A549 (cell line): Measurements from ENCODE around the gene VIPAS39. TPM values are rescaled to one million over a fixed set of nuclear protein-coding genes. Genes with fewer than 3 reads are reported as not detected.

ENCODE experiments used
- ATAC-seq, 2 experiments: fragments of 200-7000 bp in 1 of 2; fragments of >200 bp in 1 of 2; cut with Nextera tagmentation in 1 of 2; cut with Tn5 transposase in 1 of 2; 3 replicates each; pipeline versions ENCODE4 v1.8.0 to v1.9.1; 2018 to 2020; ENCODE audit warnings: mild to moderate bottlenecking in 1 of 2, moderate library complexity in 1 of 2
- CTCF ChIA-PET: fragments of 300-600 bp; sonication (Branson Sonifier 250); formaldehyde crosslinking; extraction: SDS; loops from one replicate; lab custom pipeline; 2021; ENCODE audit warnings: antibody characterized with exemption, inconsistent platforms; lab: Yijun Ruan, JAX
- POLR2A ChIA-PET: fragments of 350-600 bp; formaldehyde crosslinking; extraction: SDS; loops from one replicate; lab custom pipeline; 2021; ENCODE audit warnings: antibody characterized with exemption, inconsistent platforms; lab: Yijun Ruan, JAX
- DNase-seq, 2 experiments: peaks; one replicate each; pipeline versions ENCODE4 v3.0.0 to v3.0.0-alpha.2; 2011 to 2016; ENCODE audit warnings: low read depth in 1 of 2, low spot score in 1 of 2
- FAIRE-seq: peaks from 2 replicates; lab custom pipeline; 2011; peaks lifted over from hg19 to GRCh38; lab: Jason Lieb, UNC
- H3K27ac ChIP-seq, 2 experiments: fragments of >200 bp; sonication (Bioruptor Twin); formaldehyde crosslinking; 3 replicates each; pipeline ENCODE4 v1.5.1; 2016 to 2017
- H3K4me1 ChIP-seq: fragments of >200 bp; sonication (Bioruptor Twin); formaldehyde crosslinking; 3 replicates; pipeline ENCODE4 v1.6.1; 2016
- H3K4me2 ChIP-seq: fragments of >200 bp; sonication (Bioruptor Twin); formaldehyde crosslinking; 3 replicates; pipeline ENCODE4 v1.6.1; 2016
- H3K4me3 ChIP-seq: fragments of >200 bp; sonication (Bioruptor Twin); formaldehyde crosslinking; 3 replicates; pipeline ENCODE4 v1.5.1; 2016
- H3K9me3 ChIP-seq: fragments of >200 bp; sonication (Bioruptor Twin); formaldehyde crosslinking; 3 replicates; pipeline ENCODE4 v1.6.1; 2016
- CBX8 ChIP-seq: fragments of 200-600 bp; sonication (generic); IDR thresholded peaks from 2 replicates; pipeline ENCODE4 v1.6.1; 2016
- CEBPB ChIP-seq, 2 experiments: fragments of >200 bp in 1 of 2; sonication (Bioruptor Twin) in 1 of 2; formaldehyde crosslinking in 1 of 2; IDR thresholded peaks; 2 replicates each; pipeline ENCODE4 v1.6.1; 2012 to 2016
- CHD2 ChIP-seq: fragments of 150-350 bp; IDR thresholded peaks from 2 replicates; pipeline ENCODE4 v1.6.1; 2014; ENCODE audit warnings: low read length; ENCODE audit not compliant: partially characterized antibody
- CHD4 ChIP-seq: fragments of 200-600 bp; sonication (generic); IDR thresholded peaks from 2 replicates; pipeline ENCODE4 v1.6.1; 2016; ENCODE audit warnings: antibody characterized with exemption, mild to moderate bottlenecking, borderline replicate concordance
- CTCF ChIP-seq: fragments of >200 bp; sonication (Bioruptor Twin); formaldehyde crosslinking; IDR thresholded peaks from 3 replicates; pipeline ENCODE4 v1.5.1; 2016
- EHF ChIP-seq: fragments of 250-450 bp; sonication (Bioruptor Pico); IDR thresholded peaks from 2 replicates; pipeline ENCODE4 v1.5.0; 2020; ENCODE audit warnings: mild to moderate bottlenecking
- EHMT2 ChIP-seq: fragments of 200-600 bp; sonication (generic); IDR thresholded peaks from 2 replicates; pipeline ENCODE4 v1.6.1; 2016; ENCODE audit warnings: antibody characterized with exemption, low read depth, mild to moderate bottlenecking, moderate library complexity
- ELK1 ChIP-seq: fragments of 150-350 bp; IDR thresholded peaks from 2 replicates; pipeline ENCODE4 v1.6.1; 2014; ENCODE audit warnings: low read depth, mild to moderate bottlenecking, low read length
- HDAC2 ChIP-seq: fragments of 200-600 bp; sonication (generic); IDR thresholded peaks from 2 replicates; pipeline ENCODE4 v1.6.1; 2016
- HES2 ChIP-seq: fragments of >200 bp; sonication (Bioruptor Twin); formaldehyde crosslinking; IDR thresholded peaks from 2 replicates; pipeline ENCODE4 v1.6.1; 2016
- HEYL ChIP-seq: fragments of 250-450 bp; sonication (Bioruptor Pico); IDR thresholded peaks from 2 replicates; pipeline ENCODE4 v1.8.0; 2021; ENCODE audit warnings: mild to moderate bottlenecking, moderate library complexity
- HOXB5 ChIP-seq: fragments of 250-450 bp; sonication (Bioruptor Pico); IDR thresholded peaks from 2 replicates; pipeline ENCODE4 v1.5.0; 2020; ENCODE audit warnings: mild to moderate bottlenecking, moderate library complexity
- JUNB ChIP-seq: fragments of >200 bp; sonication (Bioruptor Twin); formaldehyde crosslinking; IDR thresholded peaks from 2 replicates; pipeline ENCODE4 v1.6.1; 2016
- KDM1A ChIP-seq: fragments of 200-600 bp; sonication (generic); IDR thresholded peaks from 2 replicates; pipeline ENCODE4 v1.6.1; 2016; ENCODE audit warnings: low read depth, mild to moderate bottlenecking
- MAX ChIP-seq: IDR thresholded peaks from 2 replicates; pipeline ENCODE4 v1.6.1; 2012
- NFE2L2 ChIP-seq: fragments of 150-350 bp; conservative IDR thresholded peaks from 2 replicates; pipeline ENCODE4 v1.6.1; 2014; ENCODE audit warnings: low read length
- NPAS2 ChIP-seq: fragments of 250-450 bp; sonication (Bioruptor Pico); IDR thresholded peaks from 2 replicates; pipeline ENCODE4 v1.8.0; 2022; ENCODE audit warnings: mild to moderate bottlenecking, moderate library complexity, borderline replicate concordance
- PHF8 ChIP-seq: fragments of 200-600 bp; sonication (generic); IDR thresholded peaks from 2 replicates; pipeline ENCODE4 v1.6.1; 2016; ENCODE audit warnings: low read depth, mild to moderate bottlenecking, antibody characterized with exemption, moderate library complexity, borderline replicate concordance
- POLR2A ChIP-seq: IDR thresholded peaks from 2 replicates; pipeline ENCODE4 v1.6.1; 2012; ENCODE audit warnings: mild to moderate bottlenecking, low read length
- RARB ChIP-seq: fragments of 250-450 bp; sonication (Bioruptor Pico); IDR thresholded peaks from 2 replicates; pipeline ENCODE4 v1.8.0; 2021; ENCODE audit warnings: mild to moderate bottlenecking, moderate library complexity
- RFX5 ChIP-seq: fragments of 450-650 bp; IDR thresholded peaks from 2 replicates; pipeline ENCODE4 v1.7.1; 2014; ENCODE audit warnings: antibody characterized with exemption, mild to moderate bottlenecking, moderate library complexity
- TFCP2L1 ChIP-seq: fragments of 250-450 bp; sonication (Bioruptor Pico); IDR thresholded peaks from 2 replicates; pipeline ENCODE4 v1.5.0; 2021; ENCODE audit warnings: mild to moderate bottlenecking
- TP53 ChIP-seq: fragments of 250-450 bp; sonication (Bioruptor Pico); IDR thresholded peaks from 2 replicates; pipeline ENCODE4 v1.5.0; 2021; ENCODE audit warnings: mild to moderate bottlenecking, moderate library complexity
- USF2 ChIP-seq: fragments of 450-650 bp; IDR thresholded peaks from 2 replicates; pipeline ENCODE4 v1.6.1; 2014; ENCODE audit warnings: antibody characterized with exemption
- WGBS: methylation state at CpG from one replicate; pipeline ENCODE4 v1.1.6; 2017; ENCODE audit errors: missing lambda C conversion rate; 5-methylcytosine and 5-hydroxymethylcytosine counted together
- polyA plus RNA-seq, 4 experiments: library from polyadenylated mRNA; depleted of rRNA in 3 of 4; stranded (reverse); fragments of >200 nt; fragmentation: RNase III in 1 of 4; extraction: RNeasy Plus Mini Kit Qiagen cat#74134 plus additional on column Dnase treatment in 1 of 4; gene quantifications; 2 replicates in 3 of 4; 3 replicates in 1 of 4; pipeline ENCODE4 v1.2.3, GENCODE V29; 2011 to 2017

VIPAS39 gene
- polyA plus RNA-seq, 2 of the 4 experiments (the other 2 are of a cell fraction) = 14.9 to 35.8 TPM

GRCh38 chr14:77457115-77457521 lies 283 bp downstream of the VIPAS39 start (continued):
- no peak for TF ChIP-seq CTCF
- peak; percentile 98 for TF ChIP-seq POLR2A

GRCh38 chr14:77455966-77456640 lies 1.3 kb downstream of the VIPAS39 start:
- no peak for FAIRE-seq
- Histone ChIP-seq H3K4me3 (peak overlapping the region; percentile 91; the same call in 2 of the 3 replicates), H3K4me1 (peaks cover 15% of the 10 kb centered on the region), H3K27ac (no peak overlapping the region), H3K9me3 (no peaks in the 10 kb centered on the region), H3K4me2 (peak overlapping the region; percentile 84)
- ChIA-PET POLR2A (no interaction called here), CTCF (no interaction called here)
- DNase-seq = no peak
- no peak for ATAC-seq
- WGBS = 66% methylated on average over 2 of the region's 2 CpGs
- no peak for TF ChIP-seq CTCF
- TF ChIP-seq NPAS2 (CRISPR knock-in tag) = no peak
- TF ChIP-seq CEBPB (IDR thresholded peaks at IDR 0.05) = no peak
- 0 out of 2 replicates have a peak, but pooled peaks have one; percentile 30 for TF ChIP-seq KDM1A
- no peak for TF ChIP-seq CHD2
- TF ChIP-seq PHF8 = no peak
- TF ChIP-seq JUNB = no peak
- peak; percentile 51; the same call in 1 of the 2 replicates for TF ChIP-seq HDAC2
- TF ChIP-seq TP53 (CRISPR knock-in tag) = no peak
- no peak for TF ChIP-seq HOXB5 (CRISPR knock-in tag)
- no peak for TF ChIP-seq CHD4
- TF ChIP-seq EHMT2 = no peak

GRCh38 chr14:77442196-77442595 lies 15.2 kb downstream of the VIPAS39 start:
- Histone ChIP-seq H3K4me3 (no peak overlapping the region), H3K27ac (no peak overlapping the region), H3K4me1 (no peaks in the 10 kb centered on the region), H3K9me3 (no peaks in the 10 kb centered on the region), H3K4me2 (no peak overlapping the region)
- TF ChIP-seq HEYL (CRISPR knock-in tag) (no peak), ELK1 (no peak), RFX5 (no peak), RARB (CRISPR knock-in tag) (no peak), POLR2A (no peak), NFE2L2 (no peak), USF2 (no peak), EHF (CRISPR knock-in tag) (no peak), HES2 (no peak), TFCP2L1 (CRISPR knock-in tag) (no peak), CBX8 (no peak), MAX (no peak), CEBPB (IDR thresholded peaks at IDR 0.05) (no peak)
- POLR2A ChIA-PET = no interaction called here
- CTCF ChIA-PET = interaction anchor here (1.4 kb wide), 1 partner anchor 17 kb away, joined by 4 read pairs; no protein-coding TSS in a partner anchor
- ATAC-seq = no peak
- 95% methylated on average over 2 of the region's 2 CpGs for WGBS
- DNase-seq = no peak
- no peak for FAIRE-seq
